DMS79 (cell line): ENCODE measurements around the gene TPRG1L.

Experiments used
- DNase-seq: peaks from one replicate; lab custom pipeline; 2025; lab: John Stamatoyannopoulos, UW

Gene TPRG1L

DNA sequence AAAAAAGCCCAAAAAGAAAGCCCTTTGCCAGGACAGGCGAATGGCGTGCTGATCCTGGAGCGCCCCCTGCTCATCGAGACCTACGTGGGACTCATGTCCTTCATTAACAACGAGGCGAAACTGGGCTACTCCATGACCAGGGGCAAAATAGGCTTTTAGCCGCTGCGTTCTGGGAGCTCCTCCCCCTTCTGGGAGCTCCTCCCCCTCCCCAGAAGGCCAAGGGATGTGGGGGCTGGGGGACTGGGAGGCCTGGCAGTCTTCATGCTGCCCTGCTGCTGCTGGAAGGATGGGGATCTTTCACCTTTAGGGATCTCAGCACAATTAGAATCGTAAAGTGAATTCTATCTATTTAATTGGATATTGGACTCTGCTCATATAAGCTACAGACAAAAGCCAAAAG lies 3.6 kb downstream of the TPRG1L start:
- DNase-seq: no peak

DNA sequence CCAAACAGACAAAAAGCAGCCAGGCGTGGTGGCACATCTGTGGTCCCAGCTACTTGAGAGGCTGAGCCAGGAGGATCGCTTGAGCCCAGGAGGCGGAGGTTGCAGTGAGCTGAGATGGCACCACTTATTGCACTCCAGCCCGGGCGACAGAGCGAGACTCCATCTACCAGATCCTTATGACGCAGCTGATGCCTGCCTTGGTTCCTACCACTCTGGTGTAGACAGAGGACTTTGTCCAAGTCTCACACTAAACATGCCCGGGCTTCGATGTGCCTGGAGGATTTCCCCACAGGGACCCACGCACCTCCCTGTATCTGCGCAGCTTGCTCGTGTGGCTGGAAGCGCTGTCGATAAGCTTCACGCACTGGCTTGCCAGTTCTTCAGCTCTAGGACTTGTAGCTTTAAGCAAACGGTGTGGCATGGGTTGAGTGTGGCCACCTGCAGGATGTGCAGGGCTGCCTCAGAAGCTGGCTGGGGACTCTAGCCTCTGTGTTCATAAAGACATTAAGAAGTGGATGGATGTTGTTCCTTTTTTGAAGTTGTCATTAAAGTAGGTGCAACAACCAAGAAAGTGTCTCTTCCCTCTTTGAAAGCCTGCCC lies 4.8 kb downstream of the TPRG1L start:
- no peak for DNase-seq

DNA sequence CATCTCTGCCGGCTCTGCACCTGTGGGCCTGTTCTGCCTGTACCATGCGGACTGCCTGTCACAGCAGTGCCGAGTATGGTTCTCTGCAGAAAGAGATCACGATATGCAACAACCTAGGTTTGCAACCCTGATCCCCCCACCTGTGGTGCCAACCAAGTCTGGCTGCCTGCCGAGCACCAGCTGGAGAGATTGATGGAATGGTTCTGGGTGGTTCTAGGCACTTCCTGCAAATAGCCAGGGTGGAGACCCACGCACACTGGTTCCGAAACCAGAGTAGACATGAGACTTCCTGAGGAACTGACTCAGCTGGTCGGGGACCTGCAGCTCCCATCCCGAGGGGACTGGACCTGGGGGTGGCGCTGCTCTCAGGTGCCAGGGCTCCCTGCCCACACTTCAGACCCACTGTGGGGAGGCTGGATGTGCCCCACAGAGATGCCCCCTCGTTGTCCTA lies 5.4 kb downstream of the TPRG1L start:
- no peak for DNase-seq

DNA sequence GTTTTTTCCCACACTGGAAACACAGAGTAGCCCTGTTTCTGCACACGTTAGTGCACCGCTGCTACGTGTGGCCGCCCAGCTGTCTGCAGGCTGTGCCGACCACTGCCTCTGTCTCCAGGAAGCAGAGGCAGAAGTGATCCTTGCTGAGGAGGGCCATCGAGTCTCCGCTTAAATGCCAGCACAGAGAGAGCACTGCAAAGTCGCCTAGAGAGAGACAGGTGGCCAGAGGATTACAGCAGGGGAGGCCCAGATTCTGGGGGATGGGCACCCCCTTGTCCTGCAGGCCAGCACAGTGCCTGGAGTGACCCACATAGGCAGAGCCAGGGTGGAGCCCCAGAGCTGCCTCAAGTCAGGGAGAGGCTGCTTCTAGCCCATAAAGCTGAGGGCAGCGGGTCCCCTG lies 6.1 kb downstream of the TPRG1L start:
- no peak for DNase-seq

GRCh38 chr1:3631320-3632260 lies 6.8 kb downstream of the TPRG1L start:
- DNase-seq: no peak

GRCh38 chr1:3632298-3632697 lies 7.5 kb downstream of the TPRG1L start:
- no peak for DNase-seq

- DNase-seq: no peak
Measured at GRCh38 chr1:3632716-3633343, 8.0 kb downstream of the TPRG1L start.

GRCh38 chr1:3633344-3634058 lies 8.7 kb downstream of the TPRG1L start:
- no peak for DNase-seq

- DNase-seq: no peak
Measured at GRCh38 chr1:3634059-3634800, 9.4 kb downstream of the TPRG1L start.

DNA sequence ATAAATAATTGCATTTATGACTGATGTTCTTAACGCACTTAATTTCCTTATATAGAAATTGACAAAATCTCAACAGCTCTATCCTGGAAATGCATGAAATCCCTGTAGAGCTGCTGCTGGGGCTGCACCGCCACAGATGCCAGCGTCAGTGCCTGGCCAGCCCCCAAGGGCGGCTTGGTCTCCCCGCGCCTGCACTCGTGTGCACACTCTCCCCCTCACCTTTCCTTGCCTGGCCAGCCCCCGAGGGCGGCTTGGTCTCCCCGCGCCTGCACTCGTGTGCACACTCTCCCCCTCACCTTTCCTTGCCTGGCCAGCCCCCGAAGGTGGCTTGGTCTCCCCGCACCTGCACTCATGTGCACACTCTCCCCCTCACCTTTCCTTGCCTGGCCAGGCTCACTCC lies 11.3 kb downstream of the TPRG1L start:
- DNase-seq: no peak

DNA sequence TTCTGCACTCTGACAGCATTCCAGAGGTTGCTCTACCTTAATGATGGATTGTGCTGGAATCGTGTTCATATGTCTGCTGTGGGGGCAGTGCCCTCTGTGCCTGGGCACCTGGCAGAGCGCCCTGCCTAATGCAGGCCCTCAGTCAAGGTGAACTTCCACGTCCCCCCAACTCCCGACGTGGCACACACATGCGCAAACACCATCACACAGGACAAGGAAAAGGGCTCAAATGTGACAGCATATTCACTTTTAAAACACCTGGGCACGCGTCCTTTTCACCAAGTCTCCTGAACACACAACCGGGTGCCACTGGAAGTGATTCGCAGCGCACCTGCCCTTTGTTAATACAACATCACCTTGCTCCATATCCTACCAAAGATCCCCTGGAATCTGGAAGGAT lies 11.7 kb downstream of the TPRG1L start:
- DNase-seq: no peak

- DNase-seq: no peak
Measured at GRCh38 chr1:3638027-3638426, 13.2 kb downstream of the TPRG1L start.

DNA sequence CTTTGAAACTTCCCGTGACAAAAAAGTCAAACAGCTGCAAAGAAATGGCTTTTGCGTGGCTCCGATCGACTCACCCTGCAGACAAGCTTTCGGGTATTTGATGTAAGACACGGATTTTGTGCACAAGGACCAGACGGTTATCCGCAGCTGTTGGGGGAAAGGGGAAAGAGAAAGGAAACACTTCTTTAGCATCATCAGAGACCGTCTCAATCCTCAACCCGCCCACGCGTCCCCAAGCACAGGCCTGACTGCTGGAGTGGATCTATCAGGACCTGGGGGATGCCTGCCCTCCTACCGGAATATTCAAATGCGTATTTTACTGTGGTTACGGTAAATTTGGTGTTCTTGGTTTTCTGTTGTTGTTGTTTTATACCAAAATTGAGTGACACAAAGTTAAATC lies 13.9 kb downstream of the TPRG1L start:
- DNase-seq: no peak

- DNase-seq: no peak
Measured at GRCh38 chr1:3639397-3639911, 14.6 kb downstream of the TPRG1L start.

GRCh38 chr1:3640121-3640837 lies 15.5 kb downstream of the TPRG1L start:
- no peak for DNase-seq

GRCh38 chr1:3641046-3641760 lies 16.4 kb downstream of the TPRG1L start:
- DNase-seq: no peak

GRCh38 chr1:3641816-3642215 lies 17.0 kb downstream of the TPRG1L start:
- no peak for DNase-seq

DNA sequence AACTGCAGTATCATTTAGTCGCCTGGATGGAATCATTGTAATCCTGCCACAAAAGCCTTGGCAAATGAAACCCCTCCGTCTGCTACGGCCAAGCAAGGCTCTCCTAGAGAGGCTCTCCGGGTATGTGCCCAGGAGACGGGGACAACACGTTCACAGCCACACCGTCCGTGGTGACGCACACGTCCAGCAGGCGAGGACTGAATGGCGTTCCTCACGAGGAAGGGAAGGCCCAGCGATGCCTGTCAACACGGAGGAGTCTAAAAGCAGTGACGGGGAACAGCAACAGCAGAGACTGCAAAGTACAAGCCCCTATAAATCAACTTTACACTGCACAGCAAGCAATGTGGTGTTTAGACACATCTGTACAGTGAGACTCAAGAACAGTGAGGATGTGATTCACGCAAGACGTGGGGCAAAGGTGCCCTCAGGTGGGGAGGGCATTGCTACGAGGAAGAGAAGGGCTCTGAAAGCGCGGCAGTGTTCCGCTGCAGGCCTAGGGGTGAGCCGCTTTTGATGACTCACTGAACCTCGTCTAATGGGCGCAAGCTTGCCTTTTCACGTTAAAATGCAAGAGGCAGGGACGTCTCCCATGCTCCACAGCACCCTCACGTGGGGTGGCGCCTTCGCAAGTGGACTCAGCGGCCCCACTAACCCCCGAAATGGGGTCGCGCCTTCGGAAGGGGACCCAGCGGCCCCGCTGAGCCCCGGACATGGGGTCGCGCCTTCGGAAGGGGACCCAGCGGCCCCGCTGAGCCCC lies 18.3 kb downstream of the TPRG1L start:
- no peak for DNase-seq

DNA sequence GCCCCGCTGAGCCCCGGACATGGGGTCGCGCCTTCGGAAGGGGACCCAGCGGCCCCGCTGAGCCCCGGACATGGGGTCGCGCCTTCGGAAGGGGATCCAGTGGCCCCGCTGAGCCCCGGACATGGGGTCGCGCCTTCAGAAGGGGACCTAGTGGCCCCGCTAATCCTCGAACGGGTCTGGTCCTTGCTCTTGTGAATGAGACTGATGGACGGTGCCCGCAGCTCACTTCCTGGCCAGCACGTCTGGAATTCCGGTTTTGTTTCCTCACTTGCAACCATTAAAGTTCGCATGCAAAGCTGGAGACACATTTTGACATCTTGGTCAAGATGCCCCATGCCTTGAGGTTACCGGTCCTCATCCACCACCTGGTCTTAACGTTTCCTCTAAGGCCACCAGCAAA lies 19.5 kb downstream of the TPRG1L start:
- DNase-seq: no peak
